GM10266 (cell line): ENCODE results near the gene HRH2.

ENCODE experiments used
- DNase-seq: peaks from one replicate; pipeline ENCODE4 v3.0.0; 2012; ENCODE audit errors: extremely low spot score
- CTCF ChIP-seq: IDR thresholded peaks from 2 replicates; pipeline ENCODE4 v1.5.1; 2012; ENCODE audit warnings: mild to moderate bottlenecking, low read depth; ENCODE audit not compliant: control insufficient read depth, insufficient read depth; ENCODE audit errors: missing control alignments

The HRH2 gene

DNA sequence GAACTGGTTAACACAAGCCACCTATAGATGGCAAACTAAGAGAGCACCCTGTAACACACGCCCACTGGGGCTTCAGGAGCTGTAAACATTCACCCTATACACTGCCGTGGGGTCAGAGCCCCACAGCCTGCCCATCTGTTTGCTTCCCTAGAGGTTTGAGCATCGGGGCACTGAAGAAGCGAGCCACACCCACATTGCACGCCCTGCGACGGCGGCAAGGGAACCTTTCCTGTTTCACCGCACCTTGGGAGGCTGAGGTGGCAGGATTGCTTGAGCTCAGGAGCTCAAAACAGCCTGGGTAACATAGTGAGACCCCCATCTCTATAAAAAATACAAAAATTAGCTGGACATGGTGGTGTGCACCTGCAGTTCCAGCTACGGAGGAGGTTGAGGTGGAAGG, 76.6 kb downstream of the HRH2 start:
- no peak for TF ChIP-seq CTCF
- DNase-seq, result no peak

DNA sequence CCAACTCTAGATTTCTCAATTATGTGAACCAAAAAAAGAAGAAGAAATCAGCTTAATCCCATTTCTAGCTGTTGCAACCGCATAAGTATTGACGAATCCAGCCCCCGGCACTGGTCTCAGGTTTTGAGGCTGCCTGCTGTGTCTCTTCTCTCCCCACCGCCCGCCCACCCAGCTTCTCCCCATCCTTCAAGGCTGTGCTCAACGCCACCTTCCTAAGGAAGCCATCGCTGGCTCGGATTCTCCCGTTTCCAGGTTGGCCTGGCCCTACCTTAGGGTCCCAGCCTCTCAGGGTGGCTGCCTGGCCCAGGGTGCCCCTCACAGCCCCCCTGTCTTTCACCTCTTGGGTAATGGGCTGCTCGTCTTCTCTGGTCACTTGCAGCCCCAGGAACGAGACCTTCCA, 77.8 kb downstream of the HRH2 start:
- DNase-seq, result no peak
- no peak for TF ChIP-seq CTCF

DNA sequence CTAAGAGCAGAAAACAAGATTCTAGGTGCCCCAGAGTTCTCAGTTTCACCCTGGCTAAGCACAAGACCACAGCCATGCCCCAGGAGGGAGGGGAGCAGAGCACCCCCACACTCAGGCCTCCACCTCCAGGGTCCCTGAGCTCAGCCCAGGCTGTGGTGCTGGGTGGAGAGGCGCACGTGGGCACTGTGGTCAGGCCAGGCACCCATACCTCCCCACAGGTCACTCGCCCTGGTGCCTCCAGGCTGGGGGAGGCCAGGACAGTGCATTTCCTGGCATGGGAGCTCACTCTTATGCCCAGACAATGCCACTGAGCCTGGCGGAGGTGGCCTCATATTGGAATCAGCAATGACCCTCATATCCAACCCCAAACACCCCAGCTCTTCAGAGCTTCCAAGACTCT, 78.8 kb downstream of the HRH2 start:
- DNase-seq, result no peak
- no peak for TF ChIP-seq CTCF

DNA sequence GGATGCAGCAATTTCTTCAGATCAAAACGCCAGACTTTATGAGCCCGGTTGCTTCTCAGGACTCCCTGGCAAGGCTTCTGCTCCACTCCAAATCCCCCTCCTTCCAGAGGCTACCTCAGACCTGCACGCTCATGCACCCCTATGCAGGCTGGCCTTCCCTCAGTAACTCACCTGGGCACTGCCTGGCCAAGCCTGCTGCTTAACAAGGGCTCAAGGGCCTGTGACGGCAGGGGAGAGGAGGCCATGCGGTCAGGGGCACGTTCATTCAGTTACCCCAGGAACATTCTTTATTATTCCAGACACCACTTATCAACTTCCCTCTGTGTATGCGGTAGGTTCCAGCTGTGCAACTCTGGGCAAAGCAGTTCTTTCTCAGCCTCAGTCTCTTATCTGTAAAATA, 79.6 kb downstream of the HRH2 start:
- DNase-seq, result no peak
- no peak for TF ChIP-seq CTCF

DNA sequence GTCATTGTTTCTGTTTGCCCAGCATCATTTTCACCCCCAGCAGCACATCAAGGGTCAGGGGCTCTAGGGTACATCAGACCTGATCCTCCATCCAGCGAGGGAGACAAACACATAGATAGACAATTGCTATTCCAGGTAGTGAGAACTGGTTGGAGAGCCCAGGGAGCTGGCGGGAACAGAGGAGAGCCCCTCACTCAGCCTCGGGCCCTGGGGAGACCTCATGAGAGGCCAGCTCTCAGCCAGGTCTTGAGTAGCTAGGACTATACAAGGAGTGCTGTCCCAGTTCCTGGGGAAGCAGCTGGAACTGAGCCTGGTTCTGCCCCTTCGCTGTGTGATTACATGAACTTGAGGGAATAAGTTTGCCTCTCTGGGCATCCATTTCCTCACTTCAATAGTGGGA, 80.3 kb downstream of the HRH2 start:
- no peak for DNase-seq
- no peak for TF ChIP-seq CTCF

DNA sequence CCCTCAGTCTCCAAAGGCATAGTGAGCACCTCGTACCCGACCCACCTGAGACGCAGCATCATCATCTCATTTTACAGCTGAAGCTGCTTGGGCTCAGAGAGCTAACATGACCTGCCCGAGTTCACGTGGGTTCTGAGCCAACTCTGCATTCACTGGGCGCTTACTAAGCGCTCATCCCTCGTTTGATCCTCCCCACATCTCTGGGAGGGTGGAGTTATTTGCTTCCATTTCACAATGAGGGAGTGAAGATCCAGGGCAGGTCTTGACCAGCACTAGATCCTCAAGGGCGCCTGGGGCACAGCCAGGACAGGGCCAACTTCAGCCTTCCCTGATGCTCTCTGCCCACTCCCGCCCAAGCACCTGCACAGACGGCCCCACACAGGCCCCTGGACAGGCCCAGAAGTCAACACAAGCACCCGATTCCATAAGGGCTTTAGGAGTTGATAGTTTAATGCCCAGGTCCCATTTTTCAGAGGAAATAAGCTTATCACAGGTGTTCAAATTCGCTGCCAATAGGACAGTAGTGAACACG, 80.8 kb downstream of the HRH2 start:
- DNase-seq, result no peak
- no peak for TF ChIP-seq CTCF

- DNase-seq, result no peak
- TF ChIP-seq CTCF, result no peak
Measured at GRCh38 chr5:175740014-175740413, 82.1 kb downstream of the HRH2 start.
